HEK293 (cell line): ENCODE data around the gene JUP.

Experiments used
- CTCF ChIP-seq: fragments of 450-650 bp; formaldehyde crosslinking; IDR thresholded peaks from 2 replicates; pipeline ENCODE4 v1.5.1; 2016; ENCODE audit warnings: missing biosample characterization, missing genetic modification characterization
- ELK4 ChIP-seq: IDR thresholded peaks from 2 replicates; pipeline ENCODE4 v1.6.1; 2011; ENCODE audit warnings: mild to moderate bottlenecking, low read depth, low read length, borderline replicate concordance
- MZF1 ChIP-seq: fragments of 450-650 bp; formaldehyde crosslinking; IDR thresholded peaks from 2 replicates; pipeline ENCODE4 v1.5.1; 2017; ENCODE audit warnings: missing biosample characterization, missing genetic modification characterization, borderline replicate concordance
- ZNF292 ChIP-seq: fragments of 450-650 bp; formaldehyde crosslinking; IDR thresholded peaks from 2 replicates; pipeline ENCODE4 v1.5.1; 2016; ENCODE audit warnings: low read depth, missing biosample characterization, missing genetic modification characterization, borderline replicate concordance
- ZNF449 ChIP-seq: fragments of 450-650 bp; formaldehyde crosslinking; IDR thresholded peaks from 2 replicates; pipeline ENCODE4 v1.5.1; 2017; ENCODE audit warnings: missing biosample characterization, mild to moderate bottlenecking, missing genetic modification characterization, moderate library complexity
- ZNF530 ChIP-seq: fragments of 450-650 bp; formaldehyde crosslinking; IDR thresholded peaks from 2 replicates; pipeline ENCODE4 v1.5.1; 2016; ENCODE audit warnings: low read depth, missing biosample characterization, missing genetic modification characterization

- no peak for TF ChIP-seq MZF1 (tag by site-specific recombination)
- no peak for TF ChIP-seq CTCF (tag by site-specific recombination)
- no peak for TF ChIP-seq ELK4
- no peak for TF ChIP-seq ZNF292 (tag by site-specific recombination)
- no peak for TF ChIP-seq ZNF530 (tag by site-specific recombination)
- TF ChIP-seq ZNF449 (tag by site-specific recombination): no peak
Measured at GRCh38 chr17:41799366-41799765, 12.9 kb upstream of the JUP start.
